Subcutaneous abdominal adipose tissue (tissue), 5 donors: ENCODE results near the gene DENND6B.

Experiments
- H3K27ac ChIP-seq: one replicate; pipeline ENCODE4 v1.7.0; 2013; ENCODE audit warnings: low read depth, mild to moderate bottlenecking, inconsistent platforms, low read length, moderate library complexity
- H3K27me3 ChIP-seq, 5 donors: one replicate each; pipeline ENCODE4 v1.7.0; 2013; ENCODE audit warnings: low read length in 5 of 5, inconsistent platforms in 1 of 5; ENCODE audit not compliant: control insufficient read depth in 5 of 5, insufficient read depth in 4 of 5
- H3K36me3 ChIP-seq, 5 donors: one replicate each; pipeline ENCODE4 v1.7.0; 2013; ENCODE audit warnings: low read length in 5 of 5; ENCODE audit not compliant: control insufficient read depth in 5 of 5, insufficient read depth in 5 of 5
- H3K4me1 ChIP-seq, 5 donors: one replicate each; pipeline ENCODE4 v1.7.0; 2013; ENCODE audit warnings: low read length in 5 of 5, mild to moderate bottlenecking in 3 of 5, moderate library complexity in 1 of 5; ENCODE audit not compliant: control insufficient read depth in 5 of 5, insufficient read depth in 5 of 5
- H3K4me3 ChIP-seq, 5 donors: one replicate each; pipeline ENCODE4 v1.7.0; 2013; ENCODE audit warnings: low read length in 5 of 5, low read depth in 1 of 5
- H3K9ac ChIP-seq, 5 donors: one replicate each; pipeline ENCODE4 v1.7.0; 2013; ENCODE audit warnings: low read length in 5 of 5, mild to moderate bottlenecking in 4 of 5, moderate library complexity in 3 of 5
- H3K9me3 ChIP-seq, 5 donors: one replicate each; pipeline ENCODE4 v1.7.0; 2013; ENCODE audit warnings: low read length in 5 of 5; ENCODE audit not compliant: control insufficient read depth in 5 of 5
- donor health status: healthy.
- donor health status: healthy.
- donor health status: healthy.
- donor health status: healthy.
- donor health status: healthy.

Gene DENND6B

DNA sequence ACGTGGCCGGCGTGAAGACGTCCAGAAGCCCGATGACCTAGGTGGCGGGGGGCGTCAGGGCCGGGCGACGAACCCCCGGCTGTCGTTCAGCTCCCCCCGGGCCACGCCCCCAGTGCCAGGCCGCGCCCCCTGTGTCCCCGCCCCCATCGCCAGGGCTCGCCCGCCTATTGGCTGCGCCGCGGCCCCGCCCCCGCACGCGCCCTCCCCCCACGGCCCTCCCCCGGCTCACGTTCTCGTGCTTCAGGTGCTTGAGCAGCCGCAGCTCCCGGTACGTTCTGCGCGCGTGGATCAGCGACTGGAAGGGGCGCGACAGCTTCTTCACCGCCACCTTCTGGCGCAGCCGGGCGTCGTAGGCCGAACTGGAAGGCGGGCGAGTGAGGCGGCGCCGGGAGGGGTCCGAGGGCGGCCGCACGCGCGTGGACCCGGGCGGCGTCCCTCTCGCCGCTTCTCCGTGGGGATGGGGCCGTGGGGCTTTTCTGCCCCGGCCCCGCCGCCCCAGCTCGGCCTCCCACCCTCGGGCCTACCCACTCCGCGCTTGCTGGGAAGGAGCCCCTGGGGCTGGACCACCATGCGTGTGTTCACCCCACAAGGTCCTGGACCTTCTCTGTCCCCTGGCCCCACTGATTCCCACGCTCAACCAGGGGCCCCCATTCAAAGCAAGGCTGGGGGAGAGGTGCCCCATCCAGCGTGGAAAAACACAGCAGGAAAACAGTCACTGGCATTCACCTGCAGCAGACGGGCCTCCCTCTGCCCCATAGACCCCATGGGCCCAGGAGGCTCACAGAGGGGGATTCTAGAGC, 59.0 kb downstream of the DENND6B start:
- Histone ChIP-seq H3K36me3 (peaks cover 0 to 17% (median 5%) of the 10 kb centered on the region in 5 donors), H3K9me3 (no peaks in the 10 kb centered on the region), H3K4me1 (peaks cover 0 to 56% (median 48%) of the 10 kb centered on the region in 5 donors), H3K9ac (peak overlapping the region in 1 of 5 donors; percentile 44), H3K27me3 (peaks cover under 1 to 13% (median 2%) of the 10 kb centered on the region in 5 donors), H3K4me3 (peak overlapping the region in 4 of 5 donors; percentile 18 to 52 (median 34)), H3K27ac (no peak overlapping the region)

DNA sequence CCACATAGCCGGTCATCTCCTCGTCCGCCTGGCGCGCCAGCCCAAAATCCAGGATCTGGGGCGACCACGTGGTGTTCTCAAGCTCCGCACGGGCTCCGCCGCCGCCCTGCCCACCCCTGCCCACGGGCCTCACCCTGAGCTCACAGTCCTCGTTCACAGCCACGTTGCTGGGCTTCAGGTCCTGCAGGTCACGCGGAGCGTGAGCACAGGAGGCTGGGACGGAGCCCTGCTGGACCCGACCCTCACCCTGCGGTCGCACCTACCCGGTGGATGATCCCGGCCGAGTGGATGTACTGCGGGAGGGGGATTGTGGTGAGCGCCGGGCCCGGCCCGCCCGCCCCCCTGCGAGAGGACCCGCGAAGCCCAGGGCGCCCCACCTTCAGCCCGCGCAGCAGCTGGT, 59.8 kb downstream of the DENND6B start:
- peaks cover 8 to 21% (median 10%) of the 10 kb centered on the region in 5 donors for H3K27me3 ChIP-seq
- H3K9me3 ChIP-seq = no peaks in the 10 kb centered on the region
- H3K36me3 ChIP-seq = peaks cover 0 to 17% (median 5%) of the 10 kb centered on the region in 5 donors
- no peak overlapping the region for H3K4me3 ChIP-seq
- H3K27ac ChIP-seq = no peak overlapping the region
- H3K4me1 ChIP-seq = peaks cover 0 to 60% (median 49%) of the 10 kb centered on the region in 5 donors
- H3K9ac ChIP-seq = no peak overlapping the region

DNA sequence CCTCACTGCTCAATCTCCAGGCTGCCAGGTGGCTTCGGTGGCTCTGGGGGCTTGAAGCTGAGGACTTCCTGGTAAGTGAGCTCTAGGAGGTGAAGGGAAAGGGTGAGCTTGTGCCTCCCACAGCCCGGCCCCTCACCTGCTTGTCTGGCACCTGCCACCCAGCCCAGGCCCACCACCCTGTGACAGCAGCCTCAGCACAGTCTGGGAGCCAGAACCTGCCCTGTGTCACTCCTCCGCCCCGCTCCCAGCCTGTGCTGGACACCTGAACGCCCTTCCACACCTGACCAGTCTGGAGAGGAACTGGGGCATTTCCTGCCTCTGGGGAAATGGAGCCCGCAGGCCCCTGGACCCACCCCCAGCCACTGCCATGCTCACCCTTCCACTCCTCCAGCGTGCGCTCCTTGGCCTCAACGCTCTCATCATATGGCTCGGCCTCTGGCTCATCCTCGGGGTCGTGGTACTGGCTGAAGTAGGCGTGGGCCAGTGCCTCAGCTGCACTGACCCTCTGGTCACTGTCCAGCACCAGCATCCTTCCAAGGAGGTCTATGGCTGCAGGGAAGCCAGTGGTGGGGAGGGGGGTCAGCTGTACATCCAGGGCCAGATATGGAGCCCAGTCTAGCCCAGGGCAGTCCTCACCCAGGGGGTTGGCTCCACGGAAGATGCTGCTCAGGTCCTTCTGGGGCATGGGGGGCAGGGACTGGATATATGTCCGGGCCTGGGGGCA, 61.7 kb downstream of the DENND6B start:
- Histone ChIP-seq H3K4me3 (no peak overlapping the region), H3K36me3 (peaks cover 0 to 17% (median 5%) of the 10 kb centered on the region in 5 donors), H3K27me3 (peaks cover 10 to 25% (median 11%) of the 10 kb centered on the region in 5 donors), H3K27ac (no peak overlapping the region), H3K9me3 (no peaks in the 10 kb centered on the region), H3K4me1 (peaks cover 0 to 55% (median 46%) of the 10 kb centered on the region in 5 donors), H3K9ac (no peak overlapping the region)

DNA sequence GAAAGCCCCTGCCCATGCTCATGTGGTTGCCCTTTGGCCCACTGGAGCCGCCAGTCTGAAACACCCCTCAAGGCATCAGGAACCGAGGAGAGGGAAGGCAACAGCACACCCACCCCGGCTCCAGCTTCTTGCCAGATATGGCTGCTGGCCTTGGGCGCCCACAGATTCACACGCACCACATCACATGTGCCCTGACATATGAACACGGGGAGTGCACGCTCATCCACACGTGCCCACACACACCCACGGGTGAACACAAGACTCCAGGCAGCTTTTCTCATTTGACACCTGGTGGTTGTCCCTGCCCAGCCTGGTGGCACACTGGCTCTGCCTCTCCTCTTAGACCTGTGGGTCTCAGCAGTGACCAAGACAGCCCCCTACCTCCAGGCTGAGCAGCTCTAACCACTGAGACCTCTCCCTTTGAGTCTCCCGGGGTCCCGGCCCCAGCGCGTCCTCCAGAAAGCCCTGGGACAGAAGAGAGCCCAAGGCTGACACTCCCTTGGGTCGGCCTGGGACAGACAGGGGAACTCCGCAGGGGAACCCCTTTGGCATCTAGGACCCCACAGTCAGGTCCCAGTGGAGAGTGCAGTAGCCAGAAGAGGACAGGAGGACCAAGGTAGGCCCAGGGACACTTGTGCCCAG, 62.6 kb downstream of the DENND6B start:
- Histone ChIP-seq H3K4me1 (peaks cover 0 to 51% (median 41%) of the 10 kb centered on the region in 5 donors), H3K4me3 (no peak overlapping the region)

DNA sequence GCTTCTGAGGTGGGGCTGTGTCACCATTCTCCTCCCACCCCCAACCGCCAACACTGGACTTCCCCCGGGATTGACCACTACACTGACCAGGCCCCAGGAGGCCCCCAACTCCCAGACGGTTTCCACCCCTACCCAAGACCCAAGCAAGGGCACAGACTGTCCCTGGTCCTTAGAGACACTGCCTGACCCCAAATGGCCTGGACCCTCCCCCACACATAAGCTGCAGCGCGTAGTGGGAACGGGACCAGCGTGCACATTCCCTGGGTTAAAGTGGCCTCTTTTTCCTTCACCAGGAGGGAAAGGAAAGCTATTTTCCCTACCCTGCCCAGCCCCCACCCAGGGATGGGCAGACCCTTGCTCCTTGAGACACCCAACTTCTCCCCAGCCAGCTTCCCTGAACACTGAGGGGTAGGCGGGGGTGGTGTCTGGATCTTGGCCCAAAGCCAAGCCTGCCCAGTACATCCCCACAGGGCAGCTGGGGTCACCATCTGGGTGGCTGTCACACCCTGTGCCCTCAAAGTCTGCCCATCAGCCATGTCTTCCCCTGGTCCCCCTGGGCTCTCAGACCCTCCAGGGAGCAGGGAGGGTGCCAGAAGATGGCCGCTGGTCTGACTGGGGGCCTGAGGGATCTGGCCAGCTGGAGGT, 63.7 kb downstream of the DENND6B start:
- H3K9ac ChIP-seq = no peak overlapping the region
- no peak overlapping the region for H3K27ac ChIP-seq
- H3K36me3 ChIP-seq = peaks cover 0 to 17% (median 5%) of the 10 kb centered on the region in 5 donors
- H3K4me1 ChIP-seq = peaks cover 0 to 40% (median 30%) of the 10 kb centered on the region in 5 donors
- peaks cover 10 to 29% (median 16%) of the 10 kb centered on the region in 5 donors for H3K27me3 ChIP-seq
- no peaks in the 10 kb centered on the region for H3K9me3 ChIP-seq
- H3K4me3 ChIP-seq = no peak overlapping the region

More for the DNA sequence above, 62.6 kb downstream of the DENND6B start:
- Histone ChIP-seq H3K9me3 (no peaks in the 10 kb centered on the region), H3K27ac (no peak overlapping the region), H3K36me3 (peaks cover 0 to 17% (median 5%) of the 10 kb centered on the region in 5 donors), H3K27me3 (peaks cover 10 to 26% (median 13%) of the 10 kb centered on the region in 5 donors), H3K9ac (no peak overlapping the region)

DNA sequence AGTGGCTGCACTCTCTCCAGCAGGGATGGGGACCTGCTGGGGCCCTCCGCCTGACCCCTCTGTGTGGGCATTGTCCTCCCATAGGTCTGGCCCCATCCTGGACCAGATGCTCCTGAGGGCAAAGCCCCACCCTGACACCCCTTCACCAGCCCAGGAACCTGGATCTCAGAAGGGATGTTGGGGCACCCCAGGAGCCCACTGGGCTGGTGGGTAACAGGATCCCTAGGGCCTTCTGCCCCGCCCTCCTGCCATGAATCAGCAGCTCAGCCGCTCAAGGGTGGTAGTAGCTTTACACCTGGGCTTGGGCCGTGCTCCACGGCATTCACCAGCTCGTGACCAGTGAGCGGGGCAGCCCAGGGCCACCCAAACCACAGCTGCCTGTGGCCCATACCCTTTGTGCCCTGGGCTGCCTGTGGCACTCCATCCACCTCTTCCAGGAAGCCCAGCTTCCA, 64.3 kb downstream of the DENND6B start:
- no peak overlapping the region for H3K9ac ChIP-seq
- H3K27me3 ChIP-seq = peaks cover 12 to 31% (median 16%) of the 10 kb centered on the region in 5 donors
- no peak overlapping the region for H3K27ac ChIP-seq
- H3K4me1 ChIP-seq = peaks cover 0 to 35% (median 25%) of the 10 kb centered on the region in 5 donors
- no peak overlapping the region for H3K4me3 ChIP-seq
- peaks cover 0 to 17% (median 7%) of the 10 kb centered on the region in 5 donors for H3K36me3 ChIP-seq
- no peaks in the 10 kb centered on the region for H3K9me3 ChIP-seq

DNA sequence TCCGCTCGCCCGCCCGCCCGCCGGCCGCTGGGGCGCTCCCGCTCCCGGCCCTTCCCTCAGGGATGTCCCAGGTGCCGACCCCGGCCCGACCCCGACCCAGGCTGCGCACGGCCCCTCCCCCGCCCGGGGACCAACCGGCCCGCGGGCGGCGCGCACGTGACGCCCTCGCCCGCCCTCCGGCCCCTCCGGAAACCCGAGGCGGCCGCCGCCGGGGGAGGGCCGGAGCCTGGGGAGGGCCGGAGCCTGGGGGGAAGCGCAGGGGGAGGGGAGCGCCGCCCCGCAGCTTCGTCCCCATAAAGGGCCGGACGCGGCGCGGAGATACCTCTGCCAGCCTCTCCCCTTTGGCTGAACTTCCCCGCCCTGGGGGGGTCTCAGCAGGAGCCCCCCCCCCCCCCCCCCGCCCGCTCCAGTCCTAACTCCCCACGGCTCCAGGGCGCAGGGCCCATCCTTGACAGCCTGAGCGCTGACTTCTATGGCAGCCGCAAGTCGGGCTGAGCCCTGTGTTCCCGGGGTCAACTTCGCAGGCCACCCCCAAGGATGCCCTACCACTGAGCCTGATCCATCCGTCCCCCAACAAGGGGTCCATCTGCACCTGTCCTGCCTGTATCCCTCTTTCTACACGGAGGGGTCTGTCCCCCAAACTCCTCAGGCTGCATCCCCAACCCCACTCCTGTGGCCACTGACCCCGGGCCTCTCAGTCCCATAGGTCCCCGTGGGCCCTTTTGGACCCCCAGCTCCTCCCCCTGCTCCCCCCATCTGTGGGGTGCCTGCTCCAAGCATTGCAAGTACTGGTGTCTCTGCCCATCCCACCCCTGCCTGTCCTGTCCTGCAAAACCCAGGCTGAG, 65.0 kb downstream of the DENND6B start, which contains the start of gene MAPK12:
MAPK12 (minus strand) TSS at position 69 of the 845 bp plus-strand sequence. CDS start 174 bp downstream, outside the sequence.
- Histone ChIP-seq H3K4me3 (peak within 1 kb of the TSS in 4 of 5 donors; percentile 53 to 71 (median 54)), H3K27ac (no peak within 1 kb of the TSS), H3K36me3 (peaks cover 0 to 15% (median 9%) of the 10 kb centered on the region in 5 donors), H3K9me3 (no peaks in the 10 kb centered on the region), H3K4me1 (peaks cover 0 to 28% (median 23%) of the 10 kb centered on the region in 5 donors), H3K27me3 (peaks cover 13 to 35% (median 16%) of the 10 kb centered on the region in 5 donors), H3K9ac (peak within 1 kb of the TSS in 2 of 5 donors; percentile 53 to 59)

DNA sequence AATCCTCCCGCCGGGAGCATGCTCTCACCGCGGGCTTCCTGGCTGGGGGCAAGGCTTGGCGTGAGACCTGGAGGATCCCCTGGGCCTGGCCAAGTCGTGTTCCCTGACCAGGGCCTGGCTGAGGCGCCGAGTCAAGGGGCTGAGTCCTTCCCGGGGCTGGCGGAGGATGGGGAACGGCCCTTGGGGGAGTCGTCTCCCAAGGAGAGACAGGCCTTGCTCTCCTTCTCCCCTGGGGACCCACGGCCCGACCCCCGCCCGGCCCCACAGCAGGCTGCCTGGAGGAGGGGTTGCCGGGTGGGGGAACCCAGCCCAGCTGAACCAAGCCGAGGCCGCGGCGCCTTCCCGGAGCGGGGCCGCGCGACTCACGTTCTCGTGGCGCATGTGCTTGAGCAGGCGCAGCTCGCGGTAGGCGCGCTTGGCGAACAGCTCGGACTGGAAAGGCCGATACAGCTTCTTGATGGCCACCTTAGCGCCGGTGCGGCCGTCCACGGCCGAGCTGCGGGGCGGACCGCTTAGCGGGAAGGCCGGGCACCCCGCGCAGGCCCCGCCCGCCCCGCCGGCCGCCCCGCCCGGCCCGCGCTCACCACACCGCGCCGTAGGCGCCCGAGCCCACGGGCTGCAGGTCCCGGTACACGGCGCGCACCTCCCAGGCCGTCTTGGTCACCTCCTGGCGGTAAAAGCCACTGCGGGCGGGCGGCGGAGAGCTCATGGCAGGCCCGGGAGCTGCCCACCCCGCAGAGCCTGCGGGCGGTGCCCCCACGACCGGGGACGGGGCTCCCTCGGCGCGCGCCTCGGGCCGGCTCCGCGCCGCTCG, 65.8 kb downstream of the DENND6B start:
- Histone ChIP-seq H3K4me1 (peaks cover 0 to 28% (median 23%) of the 10 kb centered on the region in 5 donors), H3K27me3 (peaks cover 16 to 33% (median 20%) of the 10 kb centered on the region in 5 donors), H3K27ac (no peak overlapping the region), H3K9me3 (no peaks in the 10 kb centered on the region), H3K36me3 (peaks cover 0 to 10% (median 5%) of the 10 kb centered on the region in 5 donors), H3K4me3 (peak overlapping the region in 4 of 5 donors; percentile 53 to 71 (median 54)), H3K9ac (peak overlapping the region in 2 of 5 donors; percentile 53 to 59)
